HG02798 (cell line): ENCODE results near the gene TPSG1.
"Not testable (repeated sequence)": the region's sequence is repeated elsewhere in the genome, so short reads cannot be mapped to it uniquely, and the experiment has no call there.

Experiments used
- ATAC-seq: cut with Tn5 transposase; IDR thresholded peaks from one replicate; pipeline ENCODE4 v1.9.1; 2021; ENCODE audit warnings: mild to moderate bottlenecking; ENCODE audit not compliant: unreplicated experiment, poor library complexity

The TPSG1 gene

GRCh38 chr16:1257561-1258224, 32.6 kb upstream of the TPSG1 start:
- no peak for ATAC-seq

- no peak for ATAC-seq
Measured at GRCh38 chr16:1256874-1257322, 31.8 kb upstream of the TPSG1 start.

- ATAC-seq, result not testable (repeated sequence)
Measured at GRCh38 chr16:1256296-1256873, 31.3 kb upstream of the TPSG1 start.

- not testable (repeated sequence) for ATAC-seq
Measured at GRCh38 chr16:1255276-1256122, 30.4 kb upstream of the TPSG1 start, which contains the start of gene TPSD1. TPSD1 (plus strand) TSS chr16:1256069; CDS start chr16:1256281, 212 bp downstream.

- ATAC-seq, result not testable (repeated sequence)
Measured at GRCh38 chr16:1254821-1255220, 29.8 kb upstream of the TPSG1 start.

- not testable (repeated sequence) for ATAC-seq
Measured at GRCh38 chr16:1253701-1254364, 28.8 kb upstream of the TPSG1 start.

GRCh38 chr16:1249031-1249755, 24.1 kb upstream of the TPSG1 start:
- peak; percentile 38 for ATAC-seq

- ATAC-seq, result not testable (repeated sequence)
Measured at GRCh38 chr16:1247903-1248537, 23.0 kb upstream of the TPSG1 start.

- ATAC-seq, result no peak
Measured at GRCh38 chr16:1245452-1246020, 20.5 kb upstream of the TPSG1 start.

GRCh38 chr16:1244881-1245280, 19.8 kb upstream of the TPSG1 start:
- no peak for ATAC-seq

GRCh38 chr16:1243907-1244850, 19.1 kb upstream of the TPSG1 start:
- ATAC-seq, result not testable (repeated sequence)

- not testable (repeated sequence) for ATAC-seq
Measured at GRCh38 chr16:1243363-1243762, 18.3 kb upstream of the TPSG1 start.

GRCh38 chr16:1241081-1241480, 16.0 kb upstream of the TPSG1 start:
- ATAC-seq, result not testable (repeated sequence)

- ATAC-seq, result not testable (repeated sequence)
Measured at GRCh38 chr16:1240436-1240835, 15.4 kb upstream of the TPSG1 start, which contains the start of gene TPSAB1. TPSAB1 (plus strand) TSS chr16:1240705; CDS start chr16:1240939, 234 bp downstream.

- ATAC-seq, result not testable (repeated sequence)
Measured at GRCh38 chr16:1239575-1239974, 14.5 kb upstream of the TPSG1 start.

- ATAC-seq, result not testable (repeated sequence)
Measured at GRCh38 chr16:1238909-1239308, 13.8 kb upstream of the TPSG1 start.

GRCh38 chr16:1237990-1238389, 12.9 kb upstream of the TPSG1 start:
- ATAC-seq, result no peak

- ATAC-seq, result not testable (repeated sequence)
Measured at GRCh38 chr16:1236659-1237058, 11.6 kb upstream of the TPSG1 start.
